Upper lobe of left lung (tissue), 4 donors: ENCODE results near the gene ARL3.

ENCODE experiments used
- POLR2AphosphoS5 ChIP-seq, 2 donors: sonication (generic); formaldehyde crosslinking; IDR thresholded peaks; one replicate each; pipeline ENCODE4 v1.5.1; 2017; ENCODE audit warnings: antibody characterized with exemption in 2 of 2
- TF ChIP-seq, protein P1 (sequence below), 6 experiments: fragments of 450-650 bp in 4 of 6; fragments of 200-600 bp in 2 of 6; sonication (generic) in 2 of 6; IDR thresholded peaks; one replicate each; pipeline ENCODE4 v1.5.1; 2016 to 2019; ENCODE audit warnings: antibody characterized with exemption in 6 of 6

- TF ChIP-seq, protein P1, sequence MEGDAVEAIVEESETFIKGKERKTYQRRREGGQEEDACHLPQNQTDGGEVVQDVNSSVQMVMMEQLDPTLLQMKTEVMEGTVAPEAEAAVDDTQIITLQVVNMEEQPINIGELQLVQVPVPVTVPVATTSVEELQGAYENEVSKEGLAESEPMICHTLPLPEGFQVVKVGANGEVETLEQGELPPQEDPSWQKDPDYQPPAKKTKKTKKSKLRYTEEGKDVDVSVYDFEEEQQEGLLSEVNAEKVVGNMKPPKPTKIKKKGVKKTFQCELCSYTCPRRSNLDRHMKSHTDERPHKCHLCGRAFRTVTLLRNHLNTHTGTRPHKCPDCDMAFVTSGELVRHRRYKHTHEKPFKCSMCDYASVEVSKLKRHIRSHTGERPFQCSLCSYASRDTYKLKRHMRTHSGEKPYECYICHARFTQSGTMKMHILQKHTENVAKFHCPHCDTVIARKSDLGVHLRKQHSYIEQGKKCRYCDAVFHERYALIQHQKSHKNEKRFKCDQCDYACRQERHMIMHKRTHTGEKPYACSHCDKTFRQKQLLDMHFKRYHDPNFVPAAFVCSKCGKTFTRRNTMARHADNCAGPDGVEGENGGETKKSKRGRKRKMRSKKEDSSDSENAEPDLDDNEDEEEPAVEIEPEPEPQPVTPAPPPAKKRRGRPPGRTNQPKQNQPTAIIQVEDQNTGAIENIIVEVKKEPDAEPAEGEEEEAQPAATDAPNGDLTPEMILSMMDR (IDR thresholded peaks at IDR 0.05): no peak
- TF ChIP-seq POLR2AphosphoS5 (IDR thresholded peaks at IDR 0.05): no peak
Measured at GRCh38 chr10:102715880-102716279, 1.7 kb upstream of the ARL3 start.
